GM12878 (cell line): ENCODE results near the gene CCDC191.

Experiments
- CREM ChIP-seq: IDR thresholded peaks from 2 replicates; pipeline ENCODE4 v1.6.1; 2014; ENCODE audit warnings: antibody characterized with exemption, low read depth
- EGR1 ChIP-seq, 2 experiments: IDR thresholded peaks; 1 replicate in 1 of 2; 2 replicates in 1 of 2; pipeline ENCODE4 v1.6.1; 2011 to 2012; ENCODE audit warnings: low read depth in 2 of 2, low read length in 2 of 2, borderline replicate concordance in 1 of 2, mild to moderate bottlenecking in 1 of 2, moderate library complexity in 1 of 2
- IKZF1 ChIP-seq: fragments of 450-650 bp; conservative IDR thresholded peaks from 2 replicates; pipeline ENCODE4 v1.6.1; 2017; ENCODE audit warnings: antibody characterized with exemption, mild to moderate bottlenecking
- NFIC ChIP-seq: IDR thresholded peaks from 2 replicates; pipeline ENCODE4 v1.6.1; 2012; ENCODE audit warnings: low read depth, mild to moderate bottlenecking, inconsistent platforms, low read length, moderate library complexity
- POLR2A ChIP-seq: IDR thresholded peaks from 2 replicates; pipeline ENCODE4 v1.6.1; 2011; ENCODE audit warnings: low read depth, mild to moderate bottlenecking, low read length
- RAD21 ChIP-seq: IDR thresholded peaks from 2 replicates; pipeline ENCODE4 v1.6.1; 2011; ENCODE audit warnings: mild to moderate bottlenecking, low read depth, low read length, moderate library complexity; ENCODE audit not compliant: insufficient read depth
- YY1 ChIP-seq: IDR thresholded peaks from 2 replicates; pipeline ENCODE4 v1.6.1; 2011; ENCODE audit warnings: low read depth, mild to moderate bottlenecking, low read length
- ZBED1 ChIP-seq: IDR thresholded peaks from 2 replicates; pipeline ENCODE4 v1.6.1; 2016; ENCODE audit warnings: borderline replicate concordance
- ZNF274 ChIP-seq: IDR thresholded peaks from one replicate; pipeline ENCODE4 v1.8.0; 2011; ENCODE audit not compliant: insufficient read length, insufficient read depth
- ZZZ3 ChIP-seq: IDR thresholded peaks from 2 replicates; pipeline ENCODE4 v1.6.1; 2011; ENCODE audit warnings: low read depth; ENCODE audit not compliant: control insufficient read depth, insufficient read length
- TF ChIP-seq, protein P1 (sequence below): IDR thresholded peaks from 2 replicates; pipeline ENCODE4 v1.6.1; 2012; ENCODE audit warnings: low read depth, low read length, improper control_type of control experiment
- TF ChIP-seq, protein P2 (sequence below), 3 experiments: IDR thresholded peaks in 2 of 3; conservative IDR thresholded peaks in 1 of 3; 2 replicates each; pipeline ENCODE4 v1.5.1; 2011; ENCODE audit warnings: low read depth in 3 of 3, low read length in 3 of 3, mild to moderate bottlenecking in 3 of 3, control low read depth in 2 of 3, moderate library complexity in 2 of 3, inconsistent platforms in 1 of 3, mixed read lengths in 1 of 3; ENCODE audit not compliant: control insufficient read depth in 2 of 3, insufficient read depth in 1 of 3; ENCODE audit errors: extremely low read depth in 1 of 3
- TF ChIP-seq, protein P3 (sequence below): fragments of 450-650 bp; formaldehyde crosslinking; IDR thresholded peaks from 2 replicates; pipeline ENCODE4 v1.4.0; 2020; ENCODE audit warnings: mild to moderate bottlenecking, moderate library complexity

DNA sequence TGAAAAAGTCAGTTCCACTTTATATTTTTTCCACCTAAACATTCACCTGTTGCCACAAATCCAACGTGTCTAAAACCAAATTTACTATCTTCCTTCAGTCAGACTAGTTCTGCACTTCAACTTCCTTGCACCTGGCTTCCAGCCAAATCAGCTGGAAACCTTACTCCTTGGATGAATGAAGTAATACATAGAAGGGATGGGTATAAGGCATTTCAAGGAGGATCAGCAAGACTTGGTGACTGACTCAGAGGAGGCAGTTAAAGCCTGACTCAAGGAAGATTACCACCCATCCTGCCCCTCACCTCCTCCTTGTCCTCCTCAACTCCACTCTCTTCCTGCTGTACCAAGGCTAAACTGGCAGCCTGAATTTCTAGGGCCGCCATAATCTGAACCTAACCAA is 37.3 kb upstream of the CCDC191 start:
- TF ChIP-seq POLR2A (no peak), IKZF1 (no peak), NFIC (no peak), ZZZ3 (no peak), CREM (no peak), RAD21 (no peak), YY1 (no peak), ZNF274 (no peak), EGR1 (IDR thresholded peaks at IDR 0.05; ENCODE audit: borderline replicate concordance in 1 of 2, low read depth in 2 of 2, low read length in 2 of 2) (no peak), ZBED1 (no peak)
- TF ChIP-seq, protein P1, sequence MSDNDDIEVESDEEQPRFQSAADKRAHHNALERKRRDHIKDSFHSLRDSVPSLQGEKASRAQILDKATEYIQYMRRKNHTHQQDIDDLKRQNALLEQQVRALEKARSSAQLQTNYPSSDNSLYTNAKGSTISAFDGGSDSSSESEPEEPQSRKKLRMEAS = no peak
- TF ChIP-seq, protein P2, sequence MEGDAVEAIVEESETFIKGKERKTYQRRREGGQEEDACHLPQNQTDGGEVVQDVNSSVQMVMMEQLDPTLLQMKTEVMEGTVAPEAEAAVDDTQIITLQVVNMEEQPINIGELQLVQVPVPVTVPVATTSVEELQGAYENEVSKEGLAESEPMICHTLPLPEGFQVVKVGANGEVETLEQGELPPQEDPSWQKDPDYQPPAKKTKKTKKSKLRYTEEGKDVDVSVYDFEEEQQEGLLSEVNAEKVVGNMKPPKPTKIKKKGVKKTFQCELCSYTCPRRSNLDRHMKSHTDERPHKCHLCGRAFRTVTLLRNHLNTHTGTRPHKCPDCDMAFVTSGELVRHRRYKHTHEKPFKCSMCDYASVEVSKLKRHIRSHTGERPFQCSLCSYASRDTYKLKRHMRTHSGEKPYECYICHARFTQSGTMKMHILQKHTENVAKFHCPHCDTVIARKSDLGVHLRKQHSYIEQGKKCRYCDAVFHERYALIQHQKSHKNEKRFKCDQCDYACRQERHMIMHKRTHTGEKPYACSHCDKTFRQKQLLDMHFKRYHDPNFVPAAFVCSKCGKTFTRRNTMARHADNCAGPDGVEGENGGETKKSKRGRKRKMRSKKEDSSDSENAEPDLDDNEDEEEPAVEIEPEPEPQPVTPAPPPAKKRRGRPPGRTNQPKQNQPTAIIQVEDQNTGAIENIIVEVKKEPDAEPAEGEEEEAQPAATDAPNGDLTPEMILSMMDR (IDR thresholded peaks at IDR 0.05 in 2 of 3, conservative IDR thresholded peaks at IDR 0.05 in 1 of 3; ENCODE audit: control insufficient read depth in 2 of 3, extremely low read depth in 1 of 3, insufficient read depth in 1 of 3, low read depth in 3 of 3, low read length in 3 of 3) = no peak
- TF ChIP-seq, protein P3, sequence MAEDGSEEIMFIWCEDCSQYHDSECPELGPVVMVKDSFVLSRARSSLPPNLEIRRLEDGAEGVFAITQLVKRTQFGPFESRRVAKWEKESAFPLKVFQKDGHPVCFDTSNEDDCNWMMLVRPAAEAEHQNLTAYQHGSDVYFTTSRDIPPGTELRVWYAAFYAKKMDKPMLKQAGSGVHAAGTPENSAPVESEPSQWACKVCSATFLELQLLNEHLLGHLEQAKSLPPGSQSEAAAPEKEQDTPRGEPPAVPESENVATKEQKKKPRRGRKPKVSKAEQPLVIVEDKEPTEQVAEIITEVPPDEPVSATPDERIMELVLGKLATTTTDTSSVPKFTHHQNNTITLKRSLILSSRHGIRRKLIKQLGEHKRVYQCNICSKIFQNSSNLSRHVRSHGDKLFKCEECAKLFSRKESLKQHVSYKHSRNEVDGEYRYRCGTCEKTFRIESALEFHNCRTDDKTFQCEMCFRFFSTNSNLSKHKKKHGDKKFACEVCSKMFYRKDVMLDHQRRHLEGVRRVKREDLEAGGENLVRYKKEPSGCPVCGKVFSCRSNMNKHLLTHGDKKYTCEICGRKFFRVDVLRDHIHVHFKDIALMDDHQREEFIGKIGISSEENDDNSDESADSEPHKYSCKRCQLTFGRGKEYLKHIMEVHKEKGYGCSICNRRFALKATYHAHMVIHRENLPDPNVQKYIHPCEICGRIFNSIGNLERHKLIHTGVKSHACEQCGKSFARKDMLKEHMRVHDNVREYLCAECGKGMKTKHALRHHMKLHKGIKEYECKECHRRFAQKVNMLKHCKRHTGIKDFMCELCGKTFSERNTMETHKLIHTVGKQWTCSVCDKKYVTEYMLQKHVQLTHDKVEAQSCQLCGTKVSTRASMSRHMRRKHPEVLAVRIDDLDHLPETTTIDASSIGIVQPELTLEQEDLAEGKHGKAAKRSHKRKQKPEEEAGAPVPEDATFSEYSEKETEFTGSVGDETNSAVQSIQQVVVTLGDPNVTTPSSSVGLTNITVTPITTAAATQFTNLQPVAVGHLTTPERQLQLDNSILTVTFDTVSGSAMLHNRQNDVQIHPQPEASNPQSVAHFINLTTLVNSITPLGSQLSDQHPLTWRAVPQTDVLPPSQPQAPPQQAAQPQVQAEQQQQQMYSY (CRISPR knock-in tag) = no peak
